Right ventricle myocardium superior (tissue), 1 donor: ENCODE measurements around the gene PDE6A. TPM values are rescaled to one million over a fixed set of nuclear protein-coding genes. Genes with fewer than 3 reads are reported as not detected.

ENCODE experiments used
- ATAC-seq: fragments of 200-7000 bp; cut with Tn5 transposase; one replicate; pipeline ENCODE4 v1.9.1; 2020; ENCODE audit warnings: mild to moderate bottlenecking; ENCODE audit not compliant: poor library complexity
- DNase-seq: peaks from one replicate; pipeline ENCODE4 v3.0.0-alpha.2; 2020
- intact Hi-C: fragments of 100-400 bp; cut with DNase I; formaldehyde crosslinking; loops from one replicate; pipeline ENCODE4 v1.11.2; 2022
- total RNA-seq: library from RNA; stranded (reverse); fragmentation: NEBNext Ultra II Directional; extraction: Animal tissue kit (Norgen Biotek cat#: 25700); gene quantifications from one replicate; pipeline ENCODE4 v1.2.1, GENCODE V29; 2021
- donor health status: DM: no; HTN: yes; CAD: no; lungs with severe emphysema.

The PDE6A gene
- total RNA-seq, 1 donor from 2014 or later, result 0.08 TPM

GRCh38 chr5:149809931-149810691 lies 134.5 kb downstream of the PDE6A start:
- intact Hi-C loops, result loop anchor here (5.0 kb wide), 1 partner anchor 38 kb away; no protein-coding TSS in a partner anchor
- peak; percentile 2 for ATAC-seq
- no peak for DNase-seq

GRCh38 chr5:149808264-149808982 lies 136.2 kb downstream of the PDE6A start:
- peak; percentile 65 for ATAC-seq
- no peak for DNase-seq
- intact Hi-C loops, result no loop called here

Other genes with a start within 250 kb of the PDE6A start
- 27.9 TPM for gene PPARGC1B, start 214.5 kb downstream of the PDE6A start, total RNA-seq
- gene SLC26A2, start 16.0 kb upstream of the PDE6A start, total RNA-seq, result 2.9 TPM
- 1.9 TPM for gene TIGD6, start 55.9 kb upstream of the PDE6A start, total RNA-seq
- gene HMGXB3, start 55.9 kb upstream of the PDE6A start, total RNA-seq, result 13.8 TPM
- gene CSF1R, start 141.8 kb upstream of the PDE6A start, total RNA-seq, result 19.5 TPM
- gene PDGFRB, start 211.1 kb upstream of the PDE6A start, total RNA-seq, result 47.0 TPM
- not detected for gene CDX1, start 222.0 kb upstream of the PDE6A start, total RNA-seq
- not detected for gene SLC6A7, start 245.3 kb upstream of the PDE6A start, total RNA-seq